Body of pancreas (tissue), 4 donors: ENCODE measurements around the gene MED12L. TPM values are rescaled to one million over a fixed set of nuclear protein-coding genes. Genes with fewer than 3 reads are reported as not detected.

Experiments used
- ATAC-seq: fragments of 150-250 bp; one replicate; pipeline ENCODE4 v1.9.1; 2016
- DNase-seq, 4 donors: peaks; one replicate each; pipeline ENCODE4 v3.0.0-alpha.2; 2019
- H3K27ac ChIP-seq, 4 donors: fragments of 200-600 bp; sonication (generic); 1 replicate in 3 of 4; 2 replicates in 1 of 4; pipeline versions ENCODE4 v1.5.1 to v1.6.1; 2016 to 2019; ENCODE audit warnings: mild to moderate bottlenecking in 1 of 4, mixed read lengths in 1 of 4, moderate library complexity in 1 of 4
- H3K27me3 ChIP-seq, 2 donors: fragments of 200-600 bp; sonication (generic); one replicate each; pipeline ENCODE4 v1.6.0; 2016; ENCODE audit warnings: mild to moderate bottlenecking in 1 of 2
- H3K36me3 ChIP-seq, 2 donors: fragments of 200-600 bp; sonication (generic); replicated peaks in 1 of 2; 2 replicates each; pipeline ENCODE4 v1.5.1; 2016; ENCODE audit warnings: low read depth in 2 of 2; ENCODE audit not compliant: insufficient read depth in 1 of 2
- H3K4me1 ChIP-seq: fragments of 200-600 bp; sonication (generic); one replicate; pipeline ENCODE4 v1.6.0; 2016
- H3K4me3 ChIP-seq, 2 donors: fragments of 200-600 bp; sonication (generic); 1 replicate in 1 of 2; 2 replicates in 1 of 2; pipeline ENCODE4 v1.5.1; 2016 to 2019
- H3K9me3 ChIP-seq, 3 donors: fragments of 200-600 bp; sonication (generic); 1 replicate in 2 of 3; 2 replicates in 1 of 3; pipeline ENCODE4 v1.5.1; 2016
- CTCF ChIP-seq, 7 experiments: fragments of 450-650 bp in 4 of 7; fragments of 200-600 bp in 3 of 7; sonication (generic) in 3 of 7; IDR thresholded peaks; one replicate each; pipeline ENCODE4 v1.5.1; 2016 to 2019; ENCODE audit warnings: antibody characterized with exemption in 7 of 7
- POLR2A ChIP-seq, 3 donors: fragments of 450-650 bp; IDR thresholded peaks; one replicate each; pipeline ENCODE4 v1.6.1; 2016; ENCODE audit warnings: antibody characterized with exemption in 3 of 3, mild to moderate bottlenecking in 2 of 3
- WGBS, 2 donors: methylation state at CpG; one replicate each; pipeline ENCODE4 v1.1.5; 2017; 5-methylcytosine and 5-hydroxymethylcytosine counted together
- intact Hi-C: fragments of 100-400 bp; cut with DNase I; formaldehyde crosslinking; loops from one replicate; pipeline ENCODE4 v1.15.1; 2023
- total RNA-seq, 2 donors: library from RNA; depleted of rRNA; stranded (reverse); fragments of >200 nt; gene quantifications; one replicate each; pipeline ENCODE4 v1.1.0, GENCODE V29; 2016

Gene MED12L
- total RNA-seq, 2 donors from 2014 or later: 0.33 to 0.78 TPM

- Histone ChIP-seq H3K9me3 (no peaks in the 10 kb centered on the region), H3K27ac (no peak overlapping the region), H3K4me1 (no peaks in the 10 kb centered on the region), H3K4me3 (no peak overlapping the region), H3K36me3 (no peaks in the 10 kb centered on the region), H3K27me3 (no peaks in the 10 kb centered on the region)
- ATAC-seq (no peak), DNase-seq (no peak)
- TF ChIP-seq POLR2A (IDR thresholded peaks at IDR 0.05): no peak
- TF ChIP-seq CTCF (IDR thresholded peaks at IDR 0.05): no peak
- WGBS, 2 donors: 84 to 91% methylated on average over 8 of the region's 8 CpGs
- intact Hi-C loops: no loop called here
Measured at GRCh38 chr3:151109286-151109800, 23.9 kb downstream of the MED12L start.

- Histone ChIP-seq H3K4me1 (no peaks in the 10 kb centered on the region), H3K4me3 (no peak overlapping the region), H3K27ac (no peak overlapping the region), H3K9me3 (no peaks in the 10 kb centered on the region), H3K36me3 (no peaks in the 10 kb centered on the region), H3K27me3 (no peaks in the 10 kb centered on the region)
- ATAC-seq (no peak), DNase-seq (no peak)
- intact Hi-C loops: no loop called here
- TF ChIP-seq POLR2A (IDR thresholded peaks at IDR 0.05) (no peak), CTCF (IDR thresholded peaks at IDR 0.05) (no peak)
- 48 to 50% methylated on average over 3 of the region's 3 CpGs for WGBS, 2 donors
Measured at GRCh38 chr3:151112731-151113130, 27.3 kb downstream of the MED12L start.

GRCh38 chr3:151113343-151113742 is 27.9 kb downstream of the MED12L start:
- Histone ChIP-seq H3K27me3 (no peaks in the 10 kb centered on the region), H3K9me3 (no peaks in the 10 kb centered on the region), H3K4me1 (no peaks in the 10 kb centered on the region), H3K4me3 (no peak overlapping the region), H3K36me3 (no peaks in the 10 kb centered on the region), H3K27ac (no peak overlapping the region)
- WGBS, 2 donors: 74 to 86% methylated on average over 1 of the region's 1 CpG
- intact Hi-C loops: no loop called here
- TF ChIP-seq POLR2A (IDR thresholded peaks at IDR 0.05): no peak
- no peak for TF ChIP-seq CTCF (IDR thresholded peaks at IDR 0.05)
- ATAC-seq (no peak), DNase-seq (no peak)

DNA sequence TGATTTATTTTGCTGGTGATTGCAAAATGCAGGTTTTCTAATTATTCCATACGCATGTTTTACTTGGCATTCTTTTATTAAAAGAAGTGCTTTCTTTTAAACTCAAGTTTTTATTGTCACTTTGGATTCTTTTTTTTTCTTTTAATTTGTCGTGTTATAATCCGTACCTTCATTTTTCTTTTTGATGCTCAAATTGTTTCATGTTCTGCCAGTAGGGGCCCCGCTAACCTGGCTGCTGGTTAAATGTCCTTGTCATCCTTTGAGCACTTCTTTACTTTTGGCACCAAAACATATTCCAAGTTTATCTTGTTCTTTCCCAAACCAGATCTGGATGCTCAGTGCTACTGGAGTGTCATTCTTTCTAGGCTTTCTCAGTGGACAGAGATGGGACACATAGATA is 31.6 kb downstream of the MED12L start:
- ATAC-seq (no peak), DNase-seq (no peak)
- H3K4me3 ChIP-seq: no peak overlapping the region
- H3K36me3 ChIP-seq: no peaks in the 10 kb centered on the region
- intact Hi-C loops: no loop called here
- H3K9me3 ChIP-seq: no peaks in the 10 kb centered on the region
- no peaks in the 10 kb centered on the region for H3K4me1 ChIP-seq
- WGBS, 2 donors: 93 to 94% methylated on average over 4 of the region's 4 CpGs
- no peak for TF ChIP-seq CTCF (IDR thresholded peaks at IDR 0.05)
- no peak for TF ChIP-seq POLR2A (IDR thresholded peaks at IDR 0.05)
- H3K27ac ChIP-seq: no peak overlapping the region
- no peaks in the 10 kb centered on the region for H3K27me3 ChIP-seq

GRCh38 chr3:151119188-151119587 is 33.7 kb downstream of the MED12L start:
- Histone ChIP-seq H3K9me3 (no peaks in the 10 kb centered on the region), H3K4me1 (no peaks in the 10 kb centered on the region), H3K4me3 (no peak overlapping the region), H3K27ac (no peak overlapping the region), H3K36me3 (no peaks in the 10 kb centered on the region), H3K27me3 (no peaks in the 10 kb centered on the region)
- TF ChIP-seq CTCF (IDR thresholded peaks at IDR 0.05) (no peak), POLR2A (IDR thresholded peaks at IDR 0.05) (no peak)
- ATAC-seq: no peak
- no peak for DNase-seq
- intact Hi-C loops: no loop called here
- WGBS, 2 donors: 79 to 82% methylated on average over 2 of the region's 2 CpGs
